ENCODE data around the gene GJA3.

GRCh38 chr13:20142927-20143480, 17.8 kb downstream of the GJA3 start:
- TF ChIP-seq CTCF (IDR thresholded peaks at IDR 0.05) (no peak), POLR2A (IDR thresholded peaks at IDR 0.05) (no peak)

Measured in ovary (tissue), 3 donors.